T-helper 1 cell treated with Interleukin-12 subunit alpha and Interleukin-12 subunit beta and Interleukin-4 antibody, amounts not matched to agents 30 ng/mL and 1 ng/mL, for 36 hours (primary cell): ENCODE measurements around the gene CTCFL. TPM values are rescaled to one million over a fixed set of nuclear protein-coding genes. Genes with fewer than 3 reads are reported as not detected.

Source experiments
- intact Hi-C: fragments of 100-400 bp; cut with micrococcal nuclease; formaldehyde crosslinking; loops from one replicate; pipeline ENCODE4 v1.15.1; 2024
- total RNA-seq: library from RNA; stranded (reverse); gene quantifications from 2 replicates; pipeline ENCODE4 v1.2.3, GENCODE V29; 2022

Gene CTCFL
- total RNA-seq, 1 donor from 2014 or later: not detected

- intact Hi-C loops: no loop called here
Measured at GRCh38 chr20:57468523-57469417, 56.2 kb downstream of the CTCFL start.

- intact Hi-C loops: no loop called here
Measured at GRCh38 chr20:57467742-57468141, 57.2 kb downstream of the CTCFL start.

GRCh38 chr20:57465943-57466342, 59.0 kb downstream of the CTCFL start:
- intact Hi-C loops: no loop called here

GRCh38 chr20:57465486-57465885, 59.5 kb downstream of the CTCFL start:
- intact Hi-C loops: no loop called here

GRCh38 chr20:57464642-57465211, 60.2 kb downstream of the CTCFL start:
- intact Hi-C loops: no loop called here

GRCh38 chr20:57462781-57463180, 62.2 kb downstream of the CTCFL start:
- intact Hi-C loops: no loop called here

GRCh38 chr20:57461726-57462125, 63.2 kb downstream of the CTCFL start:
- intact Hi-C loops: no loop called here

GRCh38 chr20:57460781-57461465, 64.0 kb downstream of the CTCFL start:
- intact Hi-C loops: no loop called here

- intact Hi-C loops: no loop called here
Measured at GRCh38 chr20:57459897-57460296, 65.0 kb downstream of the CTCFL start.

GRCh38 chr20:57459278-57459677, 65.7 kb downstream of the CTCFL start:
- intact Hi-C loops: no loop called here

- intact Hi-C loops: no loop called here
Measured at GRCh38 chr20:57458400-57459160, 66.4 kb downstream of the CTCFL start.

- intact Hi-C loops: no loop called here
Measured at GRCh38 chr20:57457243-57458095, 67.5 kb downstream of the CTCFL start.

GRCh38 chr20:57456116-57456515, 68.8 kb downstream of the CTCFL start:
- intact Hi-C loops: no loop called here

- intact Hi-C loops: no loop called here
Measured at GRCh38 chr20:57455386-57455785, 69.6 kb downstream of the CTCFL start.

GRCh38 chr20:57451795-57452661, 72.9 kb downstream of the CTCFL start:
- intact Hi-C loops: no loop called here

- intact Hi-C loops: no loop called here
Measured at GRCh38 chr20:57451431-57451794, 73.5 kb downstream of the CTCFL start.

- intact Hi-C loops: no loop called here
Measured at GRCh38 chr20:57450931-57451330, 74.0 kb downstream of the CTCFL start.

GRCh38 chr20:57450419-57450818, 74.5 kb downstream of the CTCFL start:
- intact Hi-C loops: no loop called here
